ENCODE measurements around the gene CSNK1G1.

DNA sequence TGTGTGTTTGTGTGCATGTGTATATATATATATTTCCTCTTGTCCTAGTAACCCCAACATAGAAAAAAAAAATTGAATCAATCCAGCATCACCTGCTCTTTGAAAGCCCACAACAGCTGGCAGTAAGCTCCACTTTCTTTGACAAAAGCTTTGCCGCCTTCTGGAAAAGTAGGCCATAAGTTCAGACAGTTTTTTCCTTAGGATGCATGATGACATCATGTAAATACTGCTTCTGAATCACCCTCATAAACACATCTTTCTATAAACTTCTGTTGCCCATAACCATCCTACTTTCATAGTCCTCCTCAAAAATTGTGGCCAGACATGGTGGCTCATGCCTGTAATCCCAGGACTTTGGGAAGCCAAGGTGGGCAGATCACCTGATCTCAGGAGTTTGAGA, 67.4 kb downstream of the CSNK1G1 start:
- TF ChIP-seq POLR2A (IDR thresholded peaks at IDR 0.05), result no peak
- TF ChIP-seq, protein P1, sequence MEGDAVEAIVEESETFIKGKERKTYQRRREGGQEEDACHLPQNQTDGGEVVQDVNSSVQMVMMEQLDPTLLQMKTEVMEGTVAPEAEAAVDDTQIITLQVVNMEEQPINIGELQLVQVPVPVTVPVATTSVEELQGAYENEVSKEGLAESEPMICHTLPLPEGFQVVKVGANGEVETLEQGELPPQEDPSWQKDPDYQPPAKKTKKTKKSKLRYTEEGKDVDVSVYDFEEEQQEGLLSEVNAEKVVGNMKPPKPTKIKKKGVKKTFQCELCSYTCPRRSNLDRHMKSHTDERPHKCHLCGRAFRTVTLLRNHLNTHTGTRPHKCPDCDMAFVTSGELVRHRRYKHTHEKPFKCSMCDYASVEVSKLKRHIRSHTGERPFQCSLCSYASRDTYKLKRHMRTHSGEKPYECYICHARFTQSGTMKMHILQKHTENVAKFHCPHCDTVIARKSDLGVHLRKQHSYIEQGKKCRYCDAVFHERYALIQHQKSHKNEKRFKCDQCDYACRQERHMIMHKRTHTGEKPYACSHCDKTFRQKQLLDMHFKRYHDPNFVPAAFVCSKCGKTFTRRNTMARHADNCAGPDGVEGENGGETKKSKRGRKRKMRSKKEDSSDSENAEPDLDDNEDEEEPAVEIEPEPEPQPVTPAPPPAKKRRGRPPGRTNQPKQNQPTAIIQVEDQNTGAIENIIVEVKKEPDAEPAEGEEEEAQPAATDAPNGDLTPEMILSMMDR (IDR thresholded peaks at IDR 0.05), result no peak
